Measurements from ENCODE around the gene JPH2. TPM values are rescaled to one million over a fixed set of nuclear protein-coding genes. Genes with fewer than 3 reads are reported as not detected.

The JPH2 gene
- total RNA-seq, 1 experiment from 2014 or later: 0.17 TPM

DNA sequence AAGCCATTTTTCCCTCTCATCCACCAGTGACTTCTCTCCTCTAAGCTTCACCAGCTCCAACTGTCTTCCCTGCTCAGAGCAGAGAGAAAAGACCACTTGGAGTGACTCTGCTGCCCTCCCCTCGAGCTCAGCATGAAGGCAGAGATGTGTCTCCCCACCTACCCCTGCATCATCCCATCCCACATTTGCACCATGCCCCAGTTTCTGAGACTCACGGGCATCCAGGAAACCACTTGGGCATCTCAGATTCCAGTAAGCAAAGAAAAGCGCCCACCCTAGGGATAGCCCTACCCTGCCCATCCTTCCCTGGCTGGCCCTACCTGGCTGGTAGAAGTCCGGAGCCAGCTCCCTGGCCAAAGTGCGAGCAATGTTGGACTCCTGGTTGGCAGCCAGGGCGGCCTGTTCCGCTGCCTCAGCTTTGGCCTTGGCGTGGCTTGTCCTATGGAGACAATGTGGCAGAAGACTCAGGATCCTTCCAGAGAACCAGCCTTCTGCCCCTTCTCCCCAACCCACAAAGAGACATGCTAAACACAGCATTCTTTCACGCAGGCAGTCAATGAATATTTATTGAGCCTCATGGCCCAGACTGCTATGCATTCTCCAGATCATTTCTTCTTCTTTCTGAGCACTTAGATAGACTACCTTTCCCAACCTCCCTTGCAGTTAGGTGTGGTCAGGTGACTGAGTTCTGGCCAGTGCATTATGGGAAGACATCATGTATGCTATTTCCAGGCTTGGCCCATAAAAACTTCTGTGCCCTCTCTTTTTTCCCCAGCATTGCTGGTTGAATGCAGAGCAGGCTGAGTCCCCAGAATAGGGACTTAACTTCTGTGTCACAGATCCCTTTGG lies 68.6 kb downstream of the JPH2 start:
- ChIA-PET RAD21 (ENCODE audit: low non-redundant PET in 1 of 2, low total read pairs in 2 of 2, uncharacterized antibody in 2 of 2, unreplicated experiment in 2 of 2) (interaction anchor here in 1 of 2 experiments (1.9 kb wide), 1 partner anchor 72 kb away, joined by 24 read pairs; no protein-coding TSS in a partner anchor), POLR2A (interaction anchor here (0.9 kb wide), 1 partner anchor 72 kb away, joined by 3 read pairs; no protein-coding TSS in a partner anchor), CTCF (interaction anchor here (0.9 to 6.2 kb wide), 6 partner anchors 72 to 565 kb away, joined by 3 to 197 read pairs (median 7); no protein-coding TSS in a partner anchor)
- H3K4me1 ChIP-seq (ENCODE audit: control insufficient read depth in 1 of 2, insufficient read depth in 2 of 2, low read length in 2 of 2): peaks cover 0 to 4% of the 10 kb centered on the region in 2 experiments; a peak in 1 of 4 replicates
- no peaks in the 10 kb centered on the region for H3K9me2 ChIP-seq (ENCODE audit: insufficient read depth)
- no peak overlapping the region for H3K4me3 ChIP-seq (replicated peaks in 1 of 2; ENCODE audit: low read depth in 1 of 2, low read length in 2 of 2)
- no peak for ATAC-seq
- peak overlapping the region; percentile 78 for H2AFZ ChIP-seq (ENCODE audit: low read depth, low read length, poor library complexity, severe bottlenecking)
- no TSS peak for BruUV-seq (replicated peaks)
- no peaks in the 10 kb centered on the region for H3K27me3 ChIP-seq (ENCODE audit: insufficient read depth, low read length)
- no peak for DNase-seq (ENCODE audit: low read depth, low spot score)
- H3K4me2 ChIP-seq (ENCODE audit: low read length): no peak overlapping the region
- intact Hi-C loops (cut with micrococcal nuclease): loop anchor here (5.0 kb wide), 2 partner anchors 269 to 344 kb away; no protein-coding TSS in a partner anchor
- H3K9ac ChIP-seq (ENCODE audit: low read length): no peak overlapping the region
- TF ChIP-seq SP1 (IDR thresholded peaks at IDR 0.05; ENCODE audit: low read depth) (no peak), FOSL1 (IDR thresholded peaks at IDR 0.05; ENCODE audit: low read depth) (no peak), TCF7L2 (IDR thresholded peaks at IDR 0.05; ENCODE audit: borderline replicate concordance, extremely low read depth, insufficient read depth, insufficient read length) (no peak), ELF1 (IDR thresholded peaks at IDR 0.05; ENCODE audit: borderline replicate concordance, low read depth) (no peak), EZH2 (IDR thresholded peaks at IDR 0.05) (no peak), SIN3A (IDR thresholded peaks at IDR 0.05; ENCODE audit: low read depth) (no peak), EGR1 (IDR thresholded peaks at IDR 0.05; ENCODE audit: low read depth) (no peak), YY1 (IDR thresholded peaks at IDR 0.05; ENCODE audit: extremely low read depth, insufficient replicate concordance, low read depth, low read length) (no peak), POLR2A (IDR thresholded peaks at IDR 0.05; ENCODE audit: borderline replicate concordance, extremely low read depth, insufficient read depth, insufficient read length) (no peak)
- TF ChIP-seq, protein P1, sequence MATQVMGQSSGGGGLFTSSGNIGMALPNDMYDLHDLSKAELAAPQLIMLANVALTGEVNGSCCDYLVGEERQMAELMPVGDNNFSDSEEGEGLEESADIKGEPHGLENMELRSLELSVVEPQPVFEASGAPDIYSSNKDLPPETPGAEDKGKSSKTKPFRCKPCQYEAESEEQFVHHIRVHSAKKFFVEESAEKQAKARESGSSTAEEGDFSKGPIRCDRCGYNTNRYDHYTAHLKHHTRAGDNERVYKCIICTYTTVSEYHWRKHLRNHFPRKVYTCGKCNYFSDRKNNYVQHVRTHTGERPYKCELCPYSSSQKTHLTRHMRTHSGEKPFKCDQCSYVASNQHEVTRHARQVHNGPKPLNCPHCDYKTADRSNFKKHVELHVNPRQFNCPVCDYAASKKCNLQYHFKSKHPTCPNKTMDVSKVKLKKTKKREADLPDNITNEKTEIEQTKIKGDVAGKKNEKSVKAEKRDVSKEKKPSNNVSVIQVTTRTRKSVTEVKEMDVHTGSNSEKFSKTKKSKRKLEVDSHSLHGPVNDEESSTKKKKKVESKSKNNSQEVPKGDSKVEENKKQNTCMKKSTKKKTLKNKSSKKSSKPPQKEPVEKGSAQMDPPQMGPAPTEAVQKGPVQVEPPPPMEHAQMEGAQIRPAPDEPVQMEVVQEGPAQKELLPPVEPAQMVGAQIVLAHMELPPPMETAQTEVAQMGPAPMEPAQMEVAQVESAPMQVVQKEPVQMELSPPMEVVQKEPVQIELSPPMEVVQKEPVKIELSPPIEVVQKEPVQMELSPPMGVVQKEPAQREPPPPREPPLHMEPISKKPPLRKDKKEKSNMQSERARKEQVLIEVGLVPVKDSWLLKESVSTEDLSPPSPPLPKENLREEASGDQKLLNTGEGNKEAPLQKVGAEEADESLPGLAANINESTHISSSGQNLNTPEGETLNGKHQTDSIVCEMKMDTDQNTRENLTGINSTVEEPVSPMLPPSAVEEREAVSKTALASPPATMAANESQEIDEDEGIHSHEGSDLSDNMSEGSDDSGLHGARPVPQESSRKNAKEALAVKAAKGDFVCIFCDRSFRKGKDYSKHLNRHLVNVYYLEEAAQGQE (IDR thresholded peaks at IDR 0.05; ENCODE audit: low read depth): no peak
- TF ChIP-seq, protein P2, sequence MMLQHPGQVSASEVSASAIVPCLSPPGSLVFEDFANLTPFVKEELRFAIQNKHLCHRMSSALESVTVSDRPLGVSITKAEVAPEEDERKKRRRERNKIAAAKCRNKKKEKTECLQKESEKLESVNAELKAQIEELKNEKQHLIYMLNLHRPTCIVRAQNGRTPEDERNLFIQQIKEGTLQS (IDR thresholded peaks at IDR 0.05): no peak
- no peaks in the 10 kb centered on the region for H3K79me2 ChIP-seq (ENCODE audit: insufficient read depth, low read length)
- no peaks in the 10 kb centered on the region for H4K20me1 ChIP-seq (ENCODE audit: insufficient read depth)
- no peaks in the 10 kb centered on the region for H3K9me3 ChIP-seq (ENCODE audit: control insufficient read depth in 1 of 2, insufficient read depth in 1 of 2, low read depth in 1 of 2, low read length in 2 of 2)
- H3K36me3 ChIP-seq (ENCODE audit: control insufficient read depth in 1 of 2, insufficient read depth in 2 of 2, low read length in 2 of 2): no peaks in the 10 kb centered on the region
- no peak overlapping the region for H3K27ac ChIP-seq (ENCODE audit: low read depth, low read length)
